Immature natural killer cell (primary cell): ENCODE measurements around the gene CHMP4B. TPM values are rescaled to one million over a fixed set of nuclear protein-coding genes. Genes with fewer than 3 reads are reported as not detected.
A peak's percentile ranks its signal among the peaks of the same experiment; 100 is the strongest.

ENCODE experiments used
- DNase-seq, 3 donors: peaks; one replicate each; pipeline ENCODE4 v3.0.0; 2022; ENCODE audit warnings: mixed read lengths in 1 of 3
- H3K27ac Mint-ChIP-seq, 6 donors: one replicate each; pipeline ENCODE4 v1.8.0; 2020; ENCODE audit warnings: mixed read lengths in 6 of 6, mild to moderate bottlenecking in 5 of 6, inconsistent platforms in 4 of 6, moderate library complexity in 3 of 6
- H3K27me3 Mint-ChIP-seq, 3 donors: one replicate each; pipeline ENCODE4 v1.8.0; 2020 to 2021; ENCODE audit warnings: low read depth in 3 of 3, mild to moderate bottlenecking in 3 of 3, mixed read lengths in 3 of 3, moderate library complexity in 3 of 3, inconsistent platforms in 1 of 3
- H3K36me3 Mint-ChIP-seq, 3 donors: one replicate each; pipeline ENCODE4 v1.8.0; 2020; ENCODE audit warnings: mixed read lengths in 3 of 3, inconsistent platforms in 2 of 3, mild to moderate bottlenecking in 2 of 3
- H3K4me1 Mint-ChIP-seq, 2 donors: one replicate each; pipeline ENCODE4 v1.8.0; 2020; ENCODE audit warnings: inconsistent platforms in 2 of 2, mild to moderate bottlenecking in 2 of 2, mixed read lengths in 2 of 2, moderate library complexity in 1 of 2
- H3K4me3 Mint-ChIP-seq, 5 donors: one replicate each; pipeline ENCODE4 v1.8.0; 2020; ENCODE audit warnings: mild to moderate bottlenecking in 5 of 5, mixed read lengths in 5 of 5, inconsistent platforms in 3 of 5, moderate library complexity in 3 of 5
- H3K9me3 Mint-ChIP-seq, 6 donors: one replicate each; pipeline ENCODE4 v1.8.0; 2020; ENCODE audit warnings: mild to moderate bottlenecking in 6 of 6, mixed read lengths in 6 of 6, inconsistent platforms in 4 of 6, moderate library complexity in 3 of 6
- polyA plus RNA-seq, 3 donors: library from polyadenylated mRNA; unstranded; fragments of 300-500 nt; fragmentation: Illumina TruSeq; gene quantifications; one replicate each; pipeline ENCODE4 v1.2.3, GENCODE V29; 2021

The CHMP4B gene
- polyA plus RNA-seq, 3 donors from 2014 or later = 1.3 to 8.1 (median 3.7) TPM

GRCh38 chr20:33828967-33829560, 17.9 kb downstream of the CHMP4B start:
- peak overlapping the region in 2 of 6 donors; percentile 45 to 67 for H3K27ac Mint-ChIP-seq
- H3K4me1 Mint-ChIP-seq = peaks cover 63 to 90% of the 10 kb centered on the region in 2 donors
- DNase-seq = no peak
- peaks cover 0 to 11% (median 7%) of the 10 kb centered on the region in 3 donors for H3K36me3 Mint-ChIP-seq
- H3K9me3 Mint-ChIP-seq = no peaks in the 10 kb centered on the region
- no peak overlapping the region for H3K4me3 Mint-ChIP-seq
- H3K27me3 Mint-ChIP-seq = peaks cover 0 to 2% (median 2%) of the 10 kb centered on the region in 3 donors

- no peak for DNase-seq
- H3K4me3 Mint-ChIP-seq = no peak overlapping the region
- no peaks in the 10 kb centered on the region for H3K9me3 Mint-ChIP-seq
- H3K4me1 Mint-ChIP-seq = peaks cover 57 to 84% of the 10 kb centered on the region in 2 donors
- H3K27ac Mint-ChIP-seq = peak overlapping the region in 5 of 6 donors; percentile 21 to 67 (median 31)
- H3K36me3 Mint-ChIP-seq = peaks cover 0 to 11% (median 7%) of the 10 kb centered on the region in 3 donors
- peaks cover 0 to 2% (median 2%) of the 10 kb centered on the region in 3 donors for H3K27me3 Mint-ChIP-seq
Measured at GRCh38 chr20:33829636-33830035, 18.5 kb downstream of the CHMP4B start.

- no peak for DNase-seq
- no peak overlapping the region for H3K4me3 Mint-ChIP-seq
- H3K27me3 Mint-ChIP-seq = peaks cover 0 to 2% (median 0%) of the 10 kb centered on the region in 3 donors
- peak overlapping the region in 2 of 6 donors; percentile 31 to 67 for H3K27ac Mint-ChIP-seq
- H3K4me1 Mint-ChIP-seq = peaks cover 50 to 83% of the 10 kb centered on the region in 2 donors
- H3K36me3 Mint-ChIP-seq = peaks cover 0 to 11% (median 7%) of the 10 kb centered on the region in 3 donors
- no peaks in the 10 kb centered on the region for H3K9me3 Mint-ChIP-seq
Measured at GRCh38 chr20:33830371-33830770, 19.2 kb downstream of the CHMP4B start.

- Mint-ChIP-seq H3K27ac (no peak overlapping the region), H3K4me3 (no peak overlapping the region)
Measured at GRCh38 chr20:33832103-33832804, 21.1 kb downstream of the CHMP4B start.

GRCh38 chr20:33833333-33833732, 22.2 kb downstream of the CHMP4B start:
- Mint-ChIP-seq H3K4me1 (peaks cover 48 to 83% of the 10 kb centered on the region in 2 donors), H3K27me3 (peaks cover 0 to 2% (median 0%) of the 10 kb centered on the region in 3 donors), H3K4me3 (no peak overlapping the region), H3K27ac (peak overlapping the region in 3 of 6 donors; percentile 9 to 50 (median 26)), H3K36me3 (peaks cover 0 to 11% (median 7%) of the 10 kb centered on the region in 3 donors), H3K9me3 (no peaks in the 10 kb centered on the region)
- no peak for DNase-seq

More at GRCh38 chr20:33832103-33832804, 21.1 kb downstream of the CHMP4B start:
- Mint-ChIP-seq H3K36me3 (peaks cover 0 to 11% (median 7%) of the 10 kb centered on the region in 3 donors), H3K9me3 (no peaks in the 10 kb centered on the region), H3K27me3 (peaks cover 0 to 2% (median 0%) of the 10 kb centered on the region in 3 donors), H3K4me1 (peaks cover 46 to 83% of the 10 kb centered on the region in 2 donors)
- DNase-seq = no peak

- H3K4me1 Mint-ChIP-seq = peaks cover 50 to 83% of the 10 kb centered on the region in 2 donors
- peaks cover 0 to 2% (median 2%) of the 10 kb centered on the region in 3 donors for H3K27me3 Mint-ChIP-seq
- peaks cover 0 to 11% (median 7%) of the 10 kb centered on the region in 3 donors for H3K36me3 Mint-ChIP-seq
- no peaks in the 10 kb centered on the region for H3K9me3 Mint-ChIP-seq
- H3K27ac Mint-ChIP-seq = no peak overlapping the region
- H3K4me3 Mint-ChIP-seq = peak overlapping the region in 1 of 5 donors; percentile 9
- no peak for DNase-seq
Measured at GRCh38 chr20:33835615-33836172, 24.5 kb downstream of the CHMP4B start.

GRCh38 chr20:33836277-33836676, 25.1 kb downstream of the CHMP4B start:
- H3K4me3 Mint-ChIP-seq = peak overlapping the region in 1 of 5 donors; percentile 9
- peaks cover 0 to 2% (median 2%) of the 10 kb centered on the region in 3 donors for H3K27me3 Mint-ChIP-seq
- H3K9me3 Mint-ChIP-seq = no peaks in the 10 kb centered on the region
- peaks cover 56 to 87% of the 10 kb centered on the region in 2 donors for H3K4me1 Mint-ChIP-seq
- no peak overlapping the region for H3K27ac Mint-ChIP-seq
- H3K36me3 Mint-ChIP-seq = peaks cover 0 to 11% (median 7%) of the 10 kb centered on the region in 3 donors
- no peak for DNase-seq

- peaks cover 0 to 2% (median 2%) of the 10 kb centered on the region in 3 donors for H3K27me3 Mint-ChIP-seq
- peak in 1 of 3 donors; percentile 4 for DNase-seq
- peak overlapping the region; percentile 9 to 57 (median 33) for H3K27ac Mint-ChIP-seq
- no peaks in the 10 kb centered on the region for H3K9me3 Mint-ChIP-seq
- H3K4me3 Mint-ChIP-seq = peak overlapping the region in 4 of 5 donors; percentile 5 to 28 (median 8)
- H3K4me1 Mint-ChIP-seq = peaks cover 65 to 87% of the 10 kb centered on the region in 2 donors
- peaks cover 0 to 7% (median 7%) of the 10 kb centered on the region in 3 donors for H3K36me3 Mint-ChIP-seq
Measured at GRCh38 chr20:33837096-33837830, 26.1 kb downstream of the CHMP4B start.

- Mint-ChIP-seq H3K4me3 (peak overlapping the region in 1 of 5 donors; percentile 18), H3K9me3 (no peaks in the 10 kb centered on the region), H3K4me1 (peaks cover 71 to 91% of the 10 kb centered on the region in 2 donors), H3K36me3 (peaks cover 0 to 6% (median 5%) of the 10 kb centered on the region in 3 donors), H3K27ac (peak overlapping the region in 2 of 6 donors; percentile 13 to 42), H3K27me3 (peaks cover 0 to 4% (median 2%) of the 10 kb centered on the region in 3 donors)
- no peak for DNase-seq
Measured at GRCh38 chr20:33838035-33838864, 27.1 kb downstream of the CHMP4B start.

- H3K27ac Mint-ChIP-seq = no peak overlapping the region
- H3K4me1 Mint-ChIP-seq = peaks cover 78 to 98% of the 10 kb centered on the region in 2 donors
- H3K9me3 Mint-ChIP-seq = no peaks in the 10 kb centered on the region
- H3K4me3 Mint-ChIP-seq = no peak overlapping the region
- H3K27me3 Mint-ChIP-seq = peaks cover 0 to 4% (median 2%) of the 10 kb centered on the region in 3 donors
- no peak for DNase-seq
- H3K36me3 Mint-ChIP-seq = no peaks in the 10 kb centered on the region
Measured at GRCh38 chr20:33839591-33839990, 28.4 kb downstream of the CHMP4B start.

- Mint-ChIP-seq H3K4me3 (no peak overlapping the region), H3K27ac (no peak overlapping the region), H3K27me3 (peaks cover 0 to 4% (median 2%) of the 10 kb centered on the region in 3 donors), H3K4me1 (peaks cover 82 to 99% of the 10 kb centered on the region in 2 donors), H3K36me3 (no peaks in the 10 kb centered on the region), H3K9me3 (no peaks in the 10 kb centered on the region)
- DNase-seq = no peak
Measured at GRCh38 chr20:33840160-33840559, 29.0 kb downstream of the CHMP4B start.

GRCh38 chr20:33840759-33841435, 29.7 kb downstream of the CHMP4B start:
- peaks cover 88 to 99% of the 10 kb centered on the region in 2 donors for H3K4me1 Mint-ChIP-seq
- no peak for DNase-seq
- peaks cover 0 to 4% (median 2%) of the 10 kb centered on the region in 3 donors for H3K27me3 Mint-ChIP-seq
- H3K9me3 Mint-ChIP-seq = no peaks in the 10 kb centered on the region
- no peak overlapping the region for H3K4me3 Mint-ChIP-seq
- H3K36me3 Mint-ChIP-seq = no peaks in the 10 kb centered on the region
- no peak overlapping the region for H3K27ac Mint-ChIP-seq
